OCI-LY3 (cell line): ENCODE results near the gene CDKN2D.

ENCODE experiments used
- EZH2phosphoT487 ChIP-seq: fragments of 200-600 bp; shearing (Covaris generic); IDR thresholded peaks from 2 replicates; pipeline ENCODE4 v1.6.1; 2018; ENCODE audit warnings: antibody characterized with exemption, mixed run types, low read depth
- TF ChIP-seq, protein P1 (sequence below): fragments of 200-600, 300-600 bp; sonication (generic); IDR thresholded peaks from 2 replicates; pipeline ENCODE4 v1.5.1; 2014; ENCODE audit warnings: antibody characterized with exemption, low read length, low read depth

- TF ChIP-seq, protein P1, sequence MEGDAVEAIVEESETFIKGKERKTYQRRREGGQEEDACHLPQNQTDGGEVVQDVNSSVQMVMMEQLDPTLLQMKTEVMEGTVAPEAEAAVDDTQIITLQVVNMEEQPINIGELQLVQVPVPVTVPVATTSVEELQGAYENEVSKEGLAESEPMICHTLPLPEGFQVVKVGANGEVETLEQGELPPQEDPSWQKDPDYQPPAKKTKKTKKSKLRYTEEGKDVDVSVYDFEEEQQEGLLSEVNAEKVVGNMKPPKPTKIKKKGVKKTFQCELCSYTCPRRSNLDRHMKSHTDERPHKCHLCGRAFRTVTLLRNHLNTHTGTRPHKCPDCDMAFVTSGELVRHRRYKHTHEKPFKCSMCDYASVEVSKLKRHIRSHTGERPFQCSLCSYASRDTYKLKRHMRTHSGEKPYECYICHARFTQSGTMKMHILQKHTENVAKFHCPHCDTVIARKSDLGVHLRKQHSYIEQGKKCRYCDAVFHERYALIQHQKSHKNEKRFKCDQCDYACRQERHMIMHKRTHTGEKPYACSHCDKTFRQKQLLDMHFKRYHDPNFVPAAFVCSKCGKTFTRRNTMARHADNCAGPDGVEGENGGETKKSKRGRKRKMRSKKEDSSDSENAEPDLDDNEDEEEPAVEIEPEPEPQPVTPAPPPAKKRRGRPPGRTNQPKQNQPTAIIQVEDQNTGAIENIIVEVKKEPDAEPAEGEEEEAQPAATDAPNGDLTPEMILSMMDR, result no peak
- TF ChIP-seq EZH2phosphoT487, result no peak
These were observed 45.6 kb downstream of the CDKN2D start for GRCh38 chr19:10523135-10523636.
